Gastrocnemius medialis (tissue), 4 donors: ENCODE data around the gene DISC1. TPM values are rescaled to one million over a fixed set of nuclear protein-coding genes. Genes with fewer than 3 reads are reported as not detected.
"Not testable (repeated sequence)": the region's sequence is repeated elsewhere in the genome, so short reads cannot be mapped to it uniquely, and the experiment has no call there.

Experiments
- ATAC-seq, 2 donors: fragments of 150-250 bp; one replicate each; pipeline ENCODE4 v1.9.1; 2016
- DNase-seq, 2 donors: peaks; one replicate each; pipeline ENCODE4 v3.0.0-alpha.2; 2019
- H3K27ac ChIP-seq, 4 donors: fragments of 200-600 bp; sonication (generic); 1 replicate in 1 of 4; 2 replicates in 3 of 4; pipeline ENCODE4 v1.5.1; 2016 to 2018; ENCODE audit warnings: mild to moderate bottlenecking in 2 of 4, moderate library complexity in 1 of 4
- H3K27me3 ChIP-seq, 3 donors: fragments of 200-600 bp; sonication (generic) in 2 of 3; 1 replicate in 1 of 3; 2 replicates in 2 of 3; pipeline versions ENCODE4 v1.5.1 to v1.6.0; 2016 to 2019; ENCODE audit warnings: mild to moderate bottlenecking in 1 of 3, moderate library complexity in 1 of 3
- H3K36me3 ChIP-seq, 2 donors: fragments of 200-600 bp; sonication (generic) in 1 of 2; one replicate each; pipeline ENCODE4 v1.5.1; 2017 to 2018
- H3K4me1 ChIP-seq, 2 donors: fragments of 200-600 bp; sonication (generic) in 1 of 2; one replicate each; pipeline ENCODE4 v1.5.1; 2016 to 2017; ENCODE audit warnings: mild to moderate bottlenecking in 2 of 2
- H3K4me3 ChIP-seq, 4 donors: fragments of 200-600 bp; sonication (generic) in 3 of 4; 1 replicate in 1 of 4; 2 replicates in 3 of 4; pipeline ENCODE4 v1.5.1; 2016 to 2019; ENCODE audit warnings: mild to moderate bottlenecking in 2 of 4
- H3K9me3 ChIP-seq, 3 donors: fragments of 200-600 bp; sonication (generic) in 2 of 3; 1 replicate in 1 of 3; 2 replicates in 2 of 3; pipeline ENCODE4 v1.5.1; 2016 to 2019
- POLR2A ChIP-seq, 2 donors: fragments of 450-650 bp; IDR thresholded peaks; one replicate each; pipeline ENCODE4 v1.6.1; 2017; ENCODE audit warnings: antibody characterized with exemption in 2 of 2, mild to moderate bottlenecking in 2 of 2, moderate library complexity in 2 of 2
- in situ Hi-C, 4 donors: fragments of 200-750 bp; cut with MboI; loops; one replicate each; pipeline versions ENCODE4 v1.15.0 to v1.8.0; 2017; ENCODE audit warnings: low sequenced_read_pairs in 4 of 4
- intact Hi-C: fragments of 100-400 bp; cut with DNase I; formaldehyde crosslinking; loops from one replicate; pipeline ENCODE4 v1.15.1; 2023; ENCODE audit warnings: low total_unique reads
- total RNA-seq, 4 donors: library from RNA; depleted of rRNA; stranded (reverse); fragments of >200 nt; gene quantifications; one replicate each; pipeline versions ENCODE4 v1.1.0 to v1.2.3, GENCODE V29; 2016
- TF ChIP-seq, protein P1 (sequence below), 5 experiments: fragments of 450-650 bp in 3 of 5; fragments of 200-600 bp in 2 of 5; sonication (generic) in 2 of 5; IDR thresholded peaks in 4 of 5; conservative IDR thresholded peaks in 1 of 5; 1 replicate in 4 of 5; 2 replicates in 1 of 5; pipeline ENCODE4 v1.5.1; 2016 to 2019; ENCODE audit warnings: antibody characterized with exemption in 5 of 5, mild to moderate bottlenecking in 3 of 5, moderate library complexity in 3 of 5

DISC1 gene
- total RNA-seq, 4 donors from 2014 or later = 2.3 to 5.8 (median 2.6) TPM

DNA sequence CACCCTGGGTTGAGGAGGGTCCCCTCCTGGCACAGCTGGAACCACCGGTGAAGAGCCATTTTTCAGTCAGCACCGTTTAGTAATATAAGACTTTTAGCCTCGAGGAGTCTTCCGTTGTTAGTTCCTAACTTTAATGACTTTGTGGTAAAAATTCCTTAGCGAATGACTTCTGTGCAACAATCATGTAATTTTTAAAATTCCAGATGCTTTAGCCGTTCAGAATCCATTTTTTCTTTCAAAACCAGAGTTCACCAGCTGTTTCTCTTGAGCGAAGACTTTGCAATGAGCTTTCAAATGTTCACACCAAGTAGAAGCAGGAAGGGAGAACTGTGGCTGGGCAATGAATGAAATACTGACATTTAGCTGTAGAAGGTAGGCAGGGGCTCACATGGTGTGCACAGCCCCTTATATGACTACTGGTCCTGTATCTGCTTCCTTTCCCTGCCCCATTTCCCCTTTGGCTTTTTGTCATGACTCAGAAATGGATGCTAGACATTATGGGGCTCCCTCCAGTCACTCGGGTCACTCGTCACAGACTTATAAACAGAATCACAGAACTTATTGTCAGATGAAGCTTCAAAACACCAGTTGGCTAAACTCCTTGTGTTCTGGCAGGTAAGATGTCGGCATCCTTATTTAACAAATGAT lies 4.1 kb downstream of the DISC1 start:
- intact Hi-C loops = no loop called here

DNA sequence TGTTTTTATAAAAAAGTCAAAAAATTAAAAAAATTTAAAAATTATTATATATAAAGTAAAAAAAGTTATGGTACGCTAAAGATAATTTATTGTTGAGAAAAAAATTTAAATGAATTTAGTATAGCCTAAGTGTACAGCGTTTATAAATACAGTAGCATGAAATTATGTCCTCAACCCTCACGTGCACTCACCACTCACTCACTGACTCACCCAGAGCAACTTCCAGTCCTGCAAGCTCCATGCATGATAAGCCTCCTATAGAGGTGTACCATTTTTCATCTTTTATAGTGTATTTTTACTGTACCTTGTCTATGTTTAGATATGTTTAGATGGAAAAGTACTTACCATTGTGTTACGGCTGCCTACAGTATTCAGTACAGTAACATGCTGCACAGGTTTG lies 5.1 kb downstream of the DISC1 start:
- no peak for TF ChIP-seq POLR2A (IDR thresholded peaks at IDR 0.05)
- TF ChIP-seq, protein P1, sequence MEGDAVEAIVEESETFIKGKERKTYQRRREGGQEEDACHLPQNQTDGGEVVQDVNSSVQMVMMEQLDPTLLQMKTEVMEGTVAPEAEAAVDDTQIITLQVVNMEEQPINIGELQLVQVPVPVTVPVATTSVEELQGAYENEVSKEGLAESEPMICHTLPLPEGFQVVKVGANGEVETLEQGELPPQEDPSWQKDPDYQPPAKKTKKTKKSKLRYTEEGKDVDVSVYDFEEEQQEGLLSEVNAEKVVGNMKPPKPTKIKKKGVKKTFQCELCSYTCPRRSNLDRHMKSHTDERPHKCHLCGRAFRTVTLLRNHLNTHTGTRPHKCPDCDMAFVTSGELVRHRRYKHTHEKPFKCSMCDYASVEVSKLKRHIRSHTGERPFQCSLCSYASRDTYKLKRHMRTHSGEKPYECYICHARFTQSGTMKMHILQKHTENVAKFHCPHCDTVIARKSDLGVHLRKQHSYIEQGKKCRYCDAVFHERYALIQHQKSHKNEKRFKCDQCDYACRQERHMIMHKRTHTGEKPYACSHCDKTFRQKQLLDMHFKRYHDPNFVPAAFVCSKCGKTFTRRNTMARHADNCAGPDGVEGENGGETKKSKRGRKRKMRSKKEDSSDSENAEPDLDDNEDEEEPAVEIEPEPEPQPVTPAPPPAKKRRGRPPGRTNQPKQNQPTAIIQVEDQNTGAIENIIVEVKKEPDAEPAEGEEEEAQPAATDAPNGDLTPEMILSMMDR (IDR thresholded peaks at IDR 0.05 in 4 of 5, conservative IDR thresholded peaks at IDR 0.05 in 1 of 5) = no peak
- in situ Hi-C loops = no loop called here

More for the DNA sequence above, 4.1 kb downstream of the DISC1 start:
- no peak overlapping the region for H3K4me3 ChIP-seq
- in situ Hi-C loops = no loop called here
- H3K36me3 ChIP-seq = no peaks in the 10 kb centered on the region
- DNase-seq = no peak
- H3K27ac ChIP-seq = no peak overlapping the region
- H3K27me3 ChIP-seq = no peaks in the 10 kb centered on the region
- no peaks in the 10 kb centered on the region for H3K9me3 ChIP-seq
- TF ChIP-seq, protein P1 (IDR thresholded peaks at IDR 0.05 in 4 of 5, conservative IDR thresholded peaks at IDR 0.05 in 1 of 5) = no peak
- TF ChIP-seq POLR2A (IDR thresholded peaks at IDR 0.05) = no peak
- peaks cover 5 to 24% of the 10 kb centered on the region in 2 donors for H3K4me1 ChIP-seq
- ATAC-seq = no peak

DNA sequence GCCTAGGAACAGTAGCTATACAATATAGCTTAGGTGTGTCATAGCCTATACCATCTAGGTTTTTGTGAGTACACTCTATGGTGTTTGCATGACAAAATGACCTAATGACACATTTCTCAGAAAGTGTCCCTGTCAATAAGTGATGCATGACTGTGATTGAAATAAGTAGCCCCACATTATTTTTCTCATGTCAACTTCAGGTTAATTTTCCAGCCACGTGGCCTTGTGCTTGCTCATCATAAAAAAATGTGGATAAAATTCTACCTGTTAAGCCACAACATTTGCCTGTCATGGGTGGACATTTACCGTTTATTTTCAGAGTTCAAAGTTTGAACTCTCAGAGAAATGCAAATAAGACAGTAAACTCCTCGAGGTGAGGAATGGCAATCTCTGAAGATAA lies 5.5 kb downstream of the DISC1 start:
- in situ Hi-C loops (no loop called here), intact Hi-C loops (no loop called here)
- Histone ChIP-seq H3K4me3 (no peak overlapping the region), H3K9me3 (no peaks in the 10 kb centered on the region), H3K36me3 (no peaks in the 10 kb centered on the region), H3K27ac (no peak overlapping the region), H3K27me3 (no peaks in the 10 kb centered on the region), H3K4me1 (peaks cover 5 to 13% of the 10 kb centered on the region in 2 donors)
- DNase-seq = no peak
- no peak for TF ChIP-seq POLR2A (IDR thresholded peaks at IDR 0.05)
- no peak for ATAC-seq

More for the DNA sequence above, 5.1 kb downstream of the DISC1 start:
- Histone ChIP-seq H3K9me3 (no peaks in the 10 kb centered on the region), H3K36me3 (no peaks in the 10 kb centered on the region), H3K27me3 (no peaks in the 10 kb centered on the region), H3K4me3 (no peak overlapping the region), H3K4me1 (peaks cover 5 to 17% of the 10 kb centered on the region in 2 donors), H3K27ac (no peak overlapping the region)
- DNase-seq = no peak
- intact Hi-C loops = no loop called here
- ATAC-seq = no peak

DNA sequence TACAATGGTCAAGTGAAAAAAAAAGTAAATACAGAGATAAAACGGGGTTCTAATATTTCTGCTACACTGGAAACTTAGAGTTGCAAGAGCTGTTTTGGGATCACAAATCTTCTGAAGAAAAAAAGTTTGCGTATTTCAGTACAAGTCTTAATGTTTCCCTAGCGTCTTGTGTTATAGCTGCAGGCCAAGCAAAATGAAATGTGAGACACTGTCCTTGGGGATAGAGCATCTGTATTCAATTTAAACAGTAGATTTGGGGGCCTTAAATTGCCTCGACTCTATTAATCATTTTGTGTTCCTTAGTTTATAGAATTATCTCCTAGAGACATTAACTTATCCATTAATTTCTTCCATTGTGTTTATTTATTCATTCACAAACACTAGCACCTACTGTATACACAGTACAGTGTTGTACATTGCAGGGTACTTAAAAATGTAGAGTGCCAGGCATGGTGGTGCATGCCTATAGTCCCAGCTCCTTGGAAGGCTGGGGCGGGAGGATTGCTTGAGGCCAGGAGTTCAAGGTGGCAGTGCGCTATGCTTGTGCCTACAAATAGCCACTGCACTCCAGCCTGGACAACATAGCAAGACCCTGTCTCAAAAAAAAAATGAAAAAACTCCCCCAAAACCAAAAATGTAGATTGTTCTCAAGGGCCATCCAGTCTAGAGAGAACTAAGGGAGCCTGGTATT lies 7.9 kb downstream of the DISC1 start:
- intact Hi-C loops = no loop called here
- H3K36me3 ChIP-seq = no peaks in the 10 kb centered on the region

DNA sequence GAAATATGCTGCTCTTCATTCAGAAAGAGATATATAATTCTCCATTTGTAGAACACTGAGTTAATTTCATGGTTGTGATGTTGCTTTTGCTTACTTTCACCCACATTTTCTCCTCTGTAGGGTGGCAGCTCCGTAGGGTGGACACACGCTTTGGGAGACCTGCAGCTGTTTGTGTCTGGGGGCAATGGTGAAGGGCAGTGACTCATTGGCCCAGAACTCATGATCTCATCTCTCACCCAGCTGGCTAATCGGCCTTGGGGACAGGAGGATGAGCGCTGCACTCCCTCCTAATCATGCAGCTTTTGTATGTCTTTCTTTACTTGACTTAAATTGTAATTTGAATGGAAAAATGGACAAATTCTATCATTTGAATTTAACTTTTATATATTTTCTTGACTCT lies 9.6 kb downstream of the DISC1 start:
- no peaks in the 10 kb centered on the region for H3K36me3 ChIP-seq
- H3K4me1 ChIP-seq = no peaks in the 10 kb centered on the region
- H3K27ac ChIP-seq = no peak overlapping the region
- H3K4me3 ChIP-seq = no peak overlapping the region
- TF ChIP-seq POLR2A (IDR thresholded peaks at IDR 0.05) = no peak
- TF ChIP-seq, protein P1 (IDR thresholded peaks at IDR 0.05 in 4 of 5, conservative IDR thresholded peaks at IDR 0.05 in 1 of 5) = no peak
- in situ Hi-C loops = no loop called here
- intact Hi-C loops = no loop called here
- DNase-seq (peak in 1 of 2 donors; percentile 36), ATAC-seq (peak in 1 of 2 donors; percentile 87)
- H3K9me3 ChIP-seq = no peaks in the 10 kb centered on the region
- no peaks in the 10 kb centered on the region for H3K27me3 ChIP-seq

More for the DNA sequence above, 7.9 kb downstream of the DISC1 start:
- no peaks in the 10 kb centered on the region for H3K9me3 ChIP-seq
- no peak overlapping the region for H3K27ac ChIP-seq
- H3K4me3 ChIP-seq = no peak overlapping the region
- DNase-seq (no peak), ATAC-seq (no peak)
- in situ Hi-C loops = no loop called here
- TF ChIP-seq POLR2A (IDR thresholded peaks at IDR 0.05) = no peak
- TF ChIP-seq, protein P1 (IDR thresholded peaks at IDR 0.05 in 4 of 5, conservative IDR thresholded peaks at IDR 0.05 in 1 of 5) = no peak
- H3K27me3 ChIP-seq = no peaks in the 10 kb centered on the region
- H3K4me1 ChIP-seq = no peaks in the 10 kb centered on the region

DNA sequence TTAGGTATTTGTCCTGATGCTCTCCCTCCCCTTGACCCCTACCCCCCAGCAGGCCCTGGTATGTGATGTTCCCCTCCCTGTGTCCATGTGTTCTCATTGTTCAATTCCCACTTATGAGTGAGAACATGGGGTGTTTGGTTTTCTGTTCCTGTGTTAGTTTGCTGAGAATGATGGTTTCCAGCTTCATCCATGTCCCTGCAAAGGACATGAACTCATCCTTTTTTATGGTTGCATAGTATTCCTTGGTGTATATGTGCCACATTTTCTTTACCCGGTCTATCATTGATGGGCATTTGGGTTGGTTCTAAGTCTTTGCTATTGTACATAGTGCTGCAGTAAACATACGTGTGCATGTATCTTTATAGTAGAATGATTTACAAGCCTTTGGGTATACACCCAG lies 10.3 kb downstream of the DISC1 start:
- H3K27ac ChIP-seq, H3K36me3 ChIP-seq, DNase-seq, ATAC-seq, intact Hi-C loops, H3K27me3 ChIP-seq, H3K4me1 ChIP-seq, H3K9me3 ChIP-seq, H3K4me3 ChIP-seq, in situ Hi-C loops: not testable (repeated sequence)
